GM21723 (cell line): ENCODE measurements around the gene CCDC71L.

Experiments
- ATAC-seq: cut with Tn5 transposase; IDR thresholded peaks from one replicate; pipeline ENCODE4 v1.9.1; 2021; ENCODE audit warnings: mild to moderate bottlenecking, moderate library complexity; ENCODE audit not compliant: unreplicated experiment

The CCDC71L gene

GRCh38 chr7:106609416-106609815 lies 51.5 kb downstream of the CCDC71L start:
- ATAC-seq = no peak

- ATAC-seq = no peak
These were observed 52.3 kb downstream of the CCDC71L start for GRCh38 chr7:106608661-106609060.
